NCI-H128 (cell line): Measurements from ENCODE around the gene PTPRO.
A peak's percentile ranks its signal among the peaks of the same experiment; 100 is the strongest.

Source experiments
- DNase-seq: peaks from one replicate; lab custom pipeline; 2025; ENCODE audit not compliant: unreplicated experiment; lab: John Stamatoyannopoulos, UW

Gene PTPRO

DNA sequence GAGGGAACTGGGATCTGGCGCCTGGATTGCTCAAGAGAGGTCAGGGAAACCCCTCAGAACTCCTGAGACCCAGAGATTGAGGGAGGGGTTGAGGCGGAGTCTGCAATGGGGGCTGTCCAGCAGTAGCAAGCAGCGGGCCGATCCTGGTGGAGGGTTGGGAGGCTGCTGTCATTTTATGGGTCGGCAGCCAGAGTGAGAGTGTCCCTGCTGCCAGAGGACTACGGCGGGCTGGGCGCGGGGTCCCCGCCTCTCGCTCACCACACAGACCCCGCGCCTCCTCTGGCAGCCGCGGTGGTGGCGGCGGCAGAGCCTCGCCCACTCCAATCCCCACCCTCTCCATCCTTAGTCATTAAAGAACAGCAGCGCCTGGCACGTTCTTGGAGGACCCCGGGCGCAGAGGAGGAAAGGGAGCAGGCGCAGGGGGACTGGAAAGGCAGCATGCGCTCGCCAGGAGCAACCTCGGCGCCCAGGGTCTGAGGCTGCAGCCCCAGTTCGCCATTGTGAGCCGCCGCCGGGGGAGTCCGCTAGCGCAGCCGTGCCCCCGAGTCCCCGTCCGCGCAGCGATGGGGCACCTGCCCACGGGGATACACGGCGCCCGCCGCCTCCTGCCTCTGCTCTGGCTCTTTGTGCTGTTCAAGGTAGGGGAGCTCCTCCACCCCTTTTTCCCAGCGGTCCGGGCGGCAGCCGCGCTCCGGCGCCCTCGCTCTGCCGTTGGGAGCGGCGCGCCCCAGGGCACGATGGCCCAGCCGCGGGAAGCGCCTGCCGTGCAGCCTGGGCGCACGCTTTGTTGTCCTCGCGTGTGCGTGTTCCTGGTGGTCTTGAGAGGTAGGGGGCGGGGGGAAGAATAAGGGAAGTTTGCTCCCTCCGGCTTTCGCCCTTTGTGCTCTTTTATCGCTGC, at the start of gene PTPRO:
PTPRO (plus strand) TSS at position 345 of the 898 bp plus-strand sequence.
- peak; percentile 51 for DNase-seq

DNA sequence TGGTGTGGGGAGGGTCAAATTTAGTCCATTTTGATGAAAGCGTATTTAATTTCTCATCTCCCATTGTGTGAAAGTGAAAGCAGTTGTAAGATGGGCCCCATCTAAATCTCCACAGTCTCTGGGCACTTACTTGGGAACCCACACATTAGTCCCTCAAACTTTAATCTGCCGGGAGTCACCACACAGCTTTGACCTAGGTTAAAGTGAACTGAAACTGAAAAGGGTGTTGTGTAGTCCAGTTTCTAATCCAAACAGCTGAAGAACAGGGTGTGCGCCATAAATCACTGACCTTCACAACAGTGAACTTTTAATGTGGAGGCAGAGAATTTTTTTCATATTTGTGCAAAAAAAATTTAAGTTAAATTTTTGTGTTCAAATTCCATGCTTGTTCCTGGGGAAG, 48.4 kb upstream of the PTPRO start:
- no peak for DNase-seq

DNA sequence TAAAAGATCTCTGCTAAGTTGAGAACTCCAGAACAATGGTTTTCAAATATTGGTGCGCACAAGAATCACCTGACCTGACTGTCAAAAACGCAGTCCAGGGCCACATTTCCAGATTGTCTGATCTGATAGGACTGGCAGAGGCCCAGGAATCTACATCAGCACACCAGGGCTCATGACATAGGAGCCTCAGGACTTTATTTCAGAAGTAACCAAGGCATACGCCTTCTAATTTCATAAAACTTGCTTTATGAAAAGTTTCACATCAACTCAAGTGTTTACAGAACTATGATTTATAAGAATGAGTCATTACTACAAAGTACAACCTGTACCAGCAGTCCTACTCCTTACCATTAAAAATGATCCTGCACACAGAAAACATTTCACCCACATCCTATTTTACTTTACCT, 47.7 kb upstream of the PTPRO start:
- no peak for DNase-seq

- peak; percentile 68 for DNase-seq
These were observed 46.1 kb upstream of the PTPRO start for GRCh38 chr12:15276088-15276698.

DNA sequence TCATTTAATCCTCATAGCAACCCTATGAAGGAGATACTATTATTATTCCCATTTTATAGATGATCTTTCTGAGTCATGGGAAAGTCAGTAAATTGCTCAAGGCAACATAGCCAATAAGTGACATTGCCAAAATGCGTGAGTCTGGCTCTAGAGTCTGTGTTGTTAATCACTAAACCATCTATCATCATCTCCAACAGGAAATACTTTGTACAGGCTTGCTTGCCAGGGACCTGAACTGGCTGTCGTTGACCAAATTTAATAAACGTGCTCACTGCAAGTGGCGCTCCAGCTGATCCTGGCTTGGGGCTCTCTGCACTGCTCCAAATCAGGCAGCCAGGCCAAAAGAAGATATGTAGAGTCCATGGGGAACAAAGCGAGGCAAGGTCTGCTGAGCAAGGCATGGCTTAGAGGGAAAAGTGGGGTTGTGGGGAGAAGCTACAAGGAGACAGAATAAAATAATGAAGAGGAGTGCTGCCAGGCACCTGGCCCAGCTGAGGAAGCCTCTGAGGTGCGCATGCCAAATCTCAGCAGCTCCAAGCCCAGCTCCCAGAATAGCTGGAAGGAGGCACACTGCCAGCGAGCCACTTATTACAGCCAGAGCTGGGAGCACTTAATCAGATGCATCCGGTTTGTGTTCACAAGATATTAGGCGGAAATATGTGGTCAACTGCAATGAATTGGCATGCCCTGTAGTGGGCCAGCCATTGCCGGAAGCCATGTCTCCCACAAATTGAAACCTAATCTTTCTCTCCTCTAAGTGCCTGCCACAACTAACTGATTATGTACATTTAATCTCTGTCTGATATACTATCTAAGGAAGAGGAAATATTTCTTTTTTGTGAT, 43.3 kb upstream of the PTPRO start:
- peak; percentile 89 for DNase-seq

DNA sequence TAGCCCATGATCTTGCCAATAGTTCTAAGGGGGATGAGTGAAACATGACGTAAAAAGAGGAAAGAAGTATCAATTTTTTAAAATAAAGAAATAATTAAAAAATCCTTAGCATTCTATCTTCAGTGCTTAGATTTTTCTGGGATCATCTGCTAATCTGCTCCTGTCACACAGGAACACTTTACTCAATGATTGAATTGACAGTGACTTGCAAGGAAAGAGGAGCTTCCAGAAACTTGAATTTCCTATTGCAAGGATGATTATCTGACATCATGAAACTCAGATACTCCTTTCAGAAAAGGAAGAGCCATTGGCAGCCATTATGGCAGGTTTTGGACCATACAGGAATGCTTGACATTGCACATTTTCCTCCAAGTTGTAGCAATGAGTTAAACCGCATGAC, 41.4 kb upstream of the PTPRO start:
- no peak for DNase-seq

DNA sequence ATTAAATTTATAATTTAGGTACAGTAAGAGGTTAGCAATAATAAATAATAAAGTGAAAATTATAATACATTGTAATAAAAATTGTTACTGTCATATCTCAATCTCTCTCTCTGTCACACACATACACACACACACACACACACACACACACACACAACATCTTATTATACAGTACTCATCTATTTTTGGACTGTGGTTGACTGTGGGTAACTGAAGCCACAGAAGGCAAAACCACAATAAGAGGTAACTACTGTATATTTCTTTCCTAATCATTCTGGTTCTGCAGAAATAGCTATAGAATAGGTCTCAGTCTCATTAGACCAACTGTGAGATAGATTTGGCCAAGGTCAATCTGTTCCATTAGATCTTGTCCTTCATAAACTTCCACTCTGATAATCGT, 33.1 kb upstream of the PTPRO start:
- no peak for DNase-seq

- no peak for DNase-seq
These were observed 28.6 kb upstream of the PTPRO start for GRCh38 chr12:15293731-15294130.

GRCh38 chr12:15299947-15300346, 22.4 kb upstream of the PTPRO start:
- DNase-seq = no peak

DNA sequence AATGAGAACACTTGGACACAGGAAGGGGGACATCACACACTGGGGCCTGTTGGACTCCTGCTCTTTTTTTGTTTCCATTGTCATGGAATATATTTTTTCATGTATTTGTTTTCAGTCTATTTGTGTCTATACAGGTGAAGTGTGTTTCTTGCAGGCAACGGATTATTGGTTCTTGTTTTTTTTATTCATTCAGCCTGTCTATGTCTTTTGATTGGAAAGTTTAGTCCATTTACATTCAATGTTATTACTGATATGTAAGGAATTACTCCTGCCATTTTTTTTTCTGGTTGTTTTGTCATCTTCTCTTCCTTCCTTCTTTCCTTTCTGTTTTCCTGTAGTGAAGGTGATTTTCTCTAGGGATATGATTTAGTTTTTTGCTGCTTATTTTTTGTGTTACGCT, 18.0 kb upstream of the PTPRO start:
- DNase-seq = no peak

GRCh38 chr12:15306605-15307004, 15.7 kb upstream of the PTPRO start:
- DNase-seq = no peak

DNA sequence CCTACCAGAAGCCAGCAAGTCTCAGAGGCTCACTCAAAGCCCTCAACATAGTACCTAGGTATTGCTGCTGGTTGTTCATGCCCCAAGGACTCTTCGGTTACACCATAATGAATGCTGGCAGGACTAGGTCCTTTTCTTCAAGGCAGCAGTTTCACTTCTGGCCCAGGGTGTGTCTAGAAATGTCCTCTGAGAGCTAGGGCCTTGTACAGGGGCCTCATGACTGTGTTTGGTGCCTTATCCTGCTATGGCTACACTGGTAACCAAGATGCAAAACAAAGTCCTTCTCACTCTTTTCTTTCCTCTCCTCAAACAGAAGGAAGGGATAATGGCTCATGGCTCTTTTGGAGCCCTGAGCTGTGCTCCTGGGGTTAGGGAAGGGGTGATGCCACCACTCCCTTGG, 15.2 kb upstream of the PTPRO start:
- DNase-seq = no peak

DNA sequence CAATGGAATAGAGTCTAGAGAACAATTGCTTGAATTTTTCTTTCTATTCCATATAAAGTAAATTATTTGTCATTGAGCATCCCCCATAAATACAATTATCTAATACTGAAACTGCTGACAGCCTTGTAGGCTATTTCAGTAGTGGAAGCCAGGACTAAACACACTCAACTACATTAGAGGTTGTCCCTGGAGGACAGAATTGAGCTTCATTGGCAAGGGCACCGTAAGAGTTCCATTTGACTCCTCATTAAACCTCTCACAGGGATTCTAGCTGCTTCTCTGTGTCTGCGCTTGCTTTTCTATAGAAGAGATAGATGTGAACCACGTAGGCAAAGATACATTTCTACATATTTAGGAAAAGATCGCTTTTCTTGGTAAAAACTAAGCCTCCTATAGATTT, 3.5 kb upstream of the PTPRO start:
- DNase-seq = no peak

DNA sequence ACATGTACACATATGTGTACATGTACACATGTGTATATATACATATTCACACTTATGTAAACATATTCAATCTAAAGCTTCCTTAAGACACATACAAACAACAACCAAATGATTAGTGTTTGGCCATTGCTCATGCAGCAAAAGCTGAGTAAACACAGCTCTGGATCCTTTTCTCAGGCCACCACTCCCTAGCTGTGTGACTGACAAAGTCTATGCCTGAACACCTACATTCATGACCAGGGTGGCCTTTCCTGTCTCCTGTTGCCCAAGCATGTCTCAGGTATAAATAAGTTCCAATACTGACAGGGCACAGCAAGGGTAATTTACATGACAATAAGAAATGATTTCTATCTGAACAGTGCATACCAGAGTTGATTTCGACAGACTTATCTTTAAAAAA, 1.4 kb upstream of the PTPRO start:
- DNase-seq = no peak

GRCh38 chr12:15323480-15323879, 1.2 kb downstream of the PTPRO start:
- DNase-seq = no peak

- no peak for DNase-seq
These were observed 7.6 kb downstream of the PTPRO start for GRCh38 chr12:15329891-15330290.

DNA sequence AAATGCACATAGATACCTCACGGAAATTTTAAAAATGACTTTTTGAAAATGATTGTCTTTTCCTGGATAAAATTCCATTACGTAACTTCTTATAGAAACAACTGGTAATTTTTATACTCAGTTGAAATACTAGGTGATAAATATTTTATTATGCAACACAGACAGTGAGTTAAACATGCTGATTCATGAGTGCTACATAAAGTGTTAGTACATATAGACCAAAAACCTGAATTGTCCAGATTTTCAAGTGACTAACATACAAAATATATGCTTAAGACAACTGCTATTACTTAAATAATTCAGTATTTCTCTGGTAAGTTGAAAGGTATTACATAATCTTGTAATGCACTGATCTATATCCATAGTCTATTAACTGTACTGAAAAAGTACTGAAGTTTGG, 11.9 kb downstream of the PTPRO start:
- no peak for DNase-seq

GRCh38 chr12:15335959-15336358, 13.7 kb downstream of the PTPRO start:
- DNase-seq = no peak

GRCh38 chr12:15336768-15337553, 14.7 kb downstream of the PTPRO start:
- DNase-seq = no peak

GRCh38 chr12:15341371-15341770, 19.1 kb downstream of the PTPRO start:
- DNase-seq = no peak

DNA sequence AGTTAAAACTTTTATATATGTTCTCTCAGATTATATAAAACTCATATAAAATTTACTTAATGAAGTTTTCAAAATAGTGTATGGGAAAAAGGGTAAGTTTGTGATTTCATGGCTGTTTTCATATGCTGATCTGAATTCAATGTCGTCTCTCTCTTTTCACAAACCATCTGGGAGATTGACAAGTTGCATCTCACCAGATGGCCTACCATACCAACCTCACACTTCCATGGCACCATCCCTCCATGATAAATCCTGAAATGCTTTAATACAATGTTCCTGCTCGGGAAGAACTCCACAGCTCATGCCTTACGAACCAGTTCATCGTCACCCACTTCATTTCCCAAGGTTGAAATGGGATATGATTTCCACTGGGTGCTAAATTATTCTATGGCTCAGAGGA, 22.3 kb downstream of the PTPRO start:
- DNase-seq = no peak
